MM.1S (cell line): ENCODE results near the gene SLC29A3.

ENCODE experiments used
- DNase-seq: peaks from one replicate; pipeline ENCODE4 v3.0.0-alpha.2; 2015
- H2AFZ ChIP-seq: fragments of 300-600 bp; sonication (generic); 2 replicates; pipeline ENCODE4 v1.6.0; 2016; ENCODE audit warnings: antibody characterized with exemption, low read length
- H3F3A ChIP-seq: fragments of 300-600 bp; sonication (generic); 2 replicates; pipeline ENCODE4 v1.6.1; 2016; ENCODE audit warnings: mild to moderate bottlenecking, antibody characterized with exemption, low read length, moderate library complexity, mixed read lengths; ENCODE audit not compliant: insufficient read depth
- H3K27ac ChIP-seq: fragments of 300-600 bp; sonication (generic); 2 replicates; pipeline ENCODE4 v1.5.1; 2016; ENCODE audit warnings: mild to moderate bottlenecking, low read length
- H3K27me3 ChIP-seq: fragments of 300-600 bp; sonication (generic); replicated peaks from 2 replicates; pipeline ENCODE4 v1.6.0; 2016; ENCODE audit warnings: low read length; ENCODE audit not compliant: insufficient read depth
- H3K36me3 ChIP-seq: fragments of 300-600 bp; sonication (generic); replicated peaks from 2 replicates; pipeline ENCODE4 v1.6.1; 2016; ENCODE audit warnings: mild to moderate bottlenecking, low read length, mixed read lengths; ENCODE audit not compliant: insufficient read depth
- H3K4me1 ChIP-seq: fragments of 300-600 bp; sonication (generic); 2 replicates; pipeline ENCODE4 v1.6.1; 2016; ENCODE audit warnings: low read length, mixed read lengths
- H3K4me2 ChIP-seq: fragments of 300-600 bp; sonication (generic); 2 replicates; pipeline ENCODE4 v1.6.0; 2016; ENCODE audit warnings: low read depth, low read length
- H3K4me3 ChIP-seq: fragments of 300-600 bp; sonication (generic); 2 replicates; pipeline ENCODE4 v1.5.1; 2016; ENCODE audit warnings: low read length, mixed read lengths
- H3K79me2 ChIP-seq: fragments of 300-600 bp; sonication (generic); 2 replicates; pipeline ENCODE4 v1.6.1; 2016; ENCODE audit warnings: mixed run types, low read length, mixed read lengths
- H3K9ac ChIP-seq: fragments of 300-600 bp; sonication (generic); 2 replicates; pipeline ENCODE4 v1.6.1; 2016; ENCODE audit warnings: low read length, mixed read lengths
- H3K9me2 ChIP-seq: fragments of 300-600 bp; sonication (generic); replicated peaks from 2 replicates; pipeline ENCODE4 v1.6.1; 2016; ENCODE audit warnings: mild to moderate bottlenecking, low read length, mixed read lengths; ENCODE audit not compliant: insufficient read depth
- H3K9me3 ChIP-seq: fragments of 300-600 bp; sonication (generic); replicated peaks from 2 replicates; pipeline ENCODE4 v1.6.1; 2016; ENCODE audit warnings: mild to moderate bottlenecking, low read length, mixed read lengths; ENCODE audit not compliant: insufficient read depth
- H4K20me1 ChIP-seq: fragments of 300-600 bp; sonication (generic); 2 replicates; pipeline ENCODE4 v1.6.1; 2016; ENCODE audit warnings: mild to moderate bottlenecking, low read length, moderate library complexity, mixed read lengths; ENCODE audit not compliant: insufficient read depth
- CTCF ChIP-seq: fragments of 300-600 bp; sonication (generic); IDR thresholded peaks from 2 replicates; pipeline ENCODE4 v1.5.1; 2016; ENCODE audit warnings: antibody characterized with exemption, low read length, mixed read lengths
- EZH2 ChIP-seq: fragments of 300-600 bp; sonication (generic); optimal IDR thresholded peaks from 2 replicates; pipeline ENCODE3; 2017; ENCODE audit warnings: low read depth, mild to moderate bottlenecking, antibody characterized with exemption, low read length, mixed read lengths
- EZH2phosphoT487 ChIP-seq: fragments of 300-600 bp; sonication (generic); IDR thresholded peaks from 2 replicates; pipeline ENCODE4 v1.6.1; 2018; ENCODE audit warnings: antibody characterized with exemption, low read length

SLC29A3 gene

GRCh38 chr10:71338728-71339495 lies 19.9 kb downstream of the SLC29A3 start:
- no peak overlapping the region for H3K4me2 ChIP-seq
- H3K9me2 ChIP-seq = no peaks in the 10 kb centered on the region
- no peaks in the 10 kb centered on the region for H3K79me2 ChIP-seq
- no peak for TF ChIP-seq EZH2phosphoT487
- TF ChIP-seq EZH2 = no peak
- TF ChIP-seq CTCF = no peak
- H4K20me1 ChIP-seq = no peaks in the 10 kb centered on the region
- no peak overlapping the region for H3K9ac ChIP-seq
- no peak overlapping the region for H3K4me3 ChIP-seq
- no peaks in the 10 kb centered on the region for H3F3A ChIP-seq
- DNase-seq = no peak
- no peaks in the 10 kb centered on the region for H3K36me3 ChIP-seq
- H3K9me3 ChIP-seq = no peaks in the 10 kb centered on the region
- no peak overlapping the region for H3K27ac ChIP-seq
- no peaks in the 10 kb centered on the region for H3K27me3 ChIP-seq
- H3K4me1 ChIP-seq = no peaks in the 10 kb centered on the region
- no peak overlapping the region for H2AFZ ChIP-seq

GRCh38 chr10:71339796-71340589 lies 20.9 kb downstream of the SLC29A3 start:
- H3K27ac ChIP-seq = no peak overlapping the region
- H3K79me2 ChIP-seq = no peaks in the 10 kb centered on the region
- no peak overlapping the region for H3K4me3 ChIP-seq
- H3K9me2 ChIP-seq = no peaks in the 10 kb centered on the region
- H3K4me1 ChIP-seq = no peaks in the 10 kb centered on the region
- TF ChIP-seq EZH2 (no peak), CTCF (no peak), EZH2phosphoT487 (no peak)
- no peaks in the 10 kb centered on the region for H3F3A ChIP-seq
- H2AFZ ChIP-seq = no peak overlapping the region
- no peaks in the 10 kb centered on the region for H4K20me1 ChIP-seq
- no peak overlapping the region for H3K9ac ChIP-seq
- no peaks in the 10 kb centered on the region for H3K27me3 ChIP-seq
- no peak overlapping the region for H3K4me2 ChIP-seq
- no peaks in the 10 kb centered on the region for H3K9me3 ChIP-seq
- DNase-seq = no peak
- H3K36me3 ChIP-seq = no peaks in the 10 kb centered on the region

- Histone ChIP-seq H3K36me3 (no peaks in the 10 kb centered on the region), H3F3A (no peaks in the 10 kb centered on the region), H3K27me3 (no peaks in the 10 kb centered on the region), H3K4me3 (no peak overlapping the region), H2AFZ (no peak overlapping the region), H3K27ac (no peak overlapping the region), H4K20me1 (no peaks in the 10 kb centered on the region), H3K9me3 (no peaks in the 10 kb centered on the region), H3K9ac (no peak overlapping the region), H3K4me2 (no peak overlapping the region), H3K79me2 (no peaks in the 10 kb centered on the region), H3K9me2 (no peaks in the 10 kb centered on the region), H3K4me1 (no peaks in the 10 kb centered on the region)
- no peak for TF ChIP-seq CTCF
- no peak for TF ChIP-seq EZH2phosphoT487
- DNase-seq = no peak
Measured at GRCh38 chr10:71342573-71343391, 23.7 kb downstream of the SLC29A3 start.
